Osteoblast (primary cell): ENCODE measurements around the gene PSD4. TPM values are rescaled to one million over a fixed set of nuclear protein-coding genes. Genes with fewer than 3 reads are reported as not detected.

Source experiments
- DNase-seq: peaks from one replicate; pipeline ENCODE4 v3.0.0; 2011; ENCODE audit warnings: low spot score, mixed read lengths; ENCODE audit not compliant: insufficient read length; ENCODE audit errors: missing footprints
- H2AFZ ChIP-seq: 2 replicates; pipeline ENCODE4 v1.6.0; 2011; ENCODE audit warnings: mild to moderate bottlenecking, low read length
- H3K27ac ChIP-seq: 2 replicates; pipeline ENCODE4 v1.5.1; 2011; ENCODE audit warnings: mild to moderate bottlenecking, low read depth, low read length, moderate library complexity
- H3K27me3 ChIP-seq: 2 replicates; pipeline ENCODE4 v1.6.0; 2012; ENCODE audit warnings: mild to moderate bottlenecking, control low read depth, inconsistent platforms, low read length, moderate library complexity; ENCODE audit not compliant: insufficient read depth
- H3K36me3 ChIP-seq: 2 replicates; pipeline ENCODE4 v1.5.1; 2011; ENCODE audit warnings: mild to moderate bottlenecking, low read length, control low read depth, moderate library complexity; ENCODE audit not compliant: insufficient read depth
- H3K4me1 ChIP-seq: 2 replicates; pipeline ENCODE4 v1.5.1; 2011; ENCODE audit warnings: mild to moderate bottlenecking, low read length, control low read depth, moderate library complexity; ENCODE audit not compliant: insufficient read depth
- H3K4me2 ChIP-seq: 2 replicates; pipeline ENCODE4 v1.6.0; 2011; ENCODE audit warnings: mild to moderate bottlenecking, low read length; ENCODE audit not compliant: insufficient read depth
- H3K4me3 ChIP-seq: fragments of 200-600 bp; sonication (generic); 3 replicates; pipeline ENCODE4 v1.5.1; 2012; ENCODE audit warnings: mild to moderate bottlenecking, low read length, inconsistent platforms; ENCODE audit not compliant: insufficient read depth
- H3K79me2 ChIP-seq: 2 replicates; pipeline ENCODE4 v1.6.0; 2012; ENCODE audit warnings: mild to moderate bottlenecking, low read length, control low read depth, inconsistent platforms; ENCODE audit not compliant: insufficient read depth
- H3K9me3 ChIP-seq: 2 replicates; pipeline ENCODE4 v1.5.1; 2011; ENCODE audit warnings: low read depth, low read length, control low read depth
- H4K20me1 ChIP-seq: 2 replicates; pipeline ENCODE4 v1.6.0; 2012; ENCODE audit warnings: mild to moderate bottlenecking, low read length, control low read depth; ENCODE audit not compliant: insufficient read depth
- total RNA-seq: library from RNA; depleted of rRNA; stranded (reverse); fragments of >200 nt; gene quantifications from 2 replicates; pipeline ENCODE4 v1.2.3, GENCODE V29; 2012
- TF ChIP-seq, protein P1 (sequence below): IDR thresholded peaks from 2 replicates; pipeline ENCODE4 v1.5.1; 2011; ENCODE audit warnings: mild to moderate bottlenecking, low read depth, low read length, moderate library complexity; ENCODE audit errors: extremely low read depth

Gene PSD4
- total RNA-seq, 1 donor: 1.8 TPM

DNA sequence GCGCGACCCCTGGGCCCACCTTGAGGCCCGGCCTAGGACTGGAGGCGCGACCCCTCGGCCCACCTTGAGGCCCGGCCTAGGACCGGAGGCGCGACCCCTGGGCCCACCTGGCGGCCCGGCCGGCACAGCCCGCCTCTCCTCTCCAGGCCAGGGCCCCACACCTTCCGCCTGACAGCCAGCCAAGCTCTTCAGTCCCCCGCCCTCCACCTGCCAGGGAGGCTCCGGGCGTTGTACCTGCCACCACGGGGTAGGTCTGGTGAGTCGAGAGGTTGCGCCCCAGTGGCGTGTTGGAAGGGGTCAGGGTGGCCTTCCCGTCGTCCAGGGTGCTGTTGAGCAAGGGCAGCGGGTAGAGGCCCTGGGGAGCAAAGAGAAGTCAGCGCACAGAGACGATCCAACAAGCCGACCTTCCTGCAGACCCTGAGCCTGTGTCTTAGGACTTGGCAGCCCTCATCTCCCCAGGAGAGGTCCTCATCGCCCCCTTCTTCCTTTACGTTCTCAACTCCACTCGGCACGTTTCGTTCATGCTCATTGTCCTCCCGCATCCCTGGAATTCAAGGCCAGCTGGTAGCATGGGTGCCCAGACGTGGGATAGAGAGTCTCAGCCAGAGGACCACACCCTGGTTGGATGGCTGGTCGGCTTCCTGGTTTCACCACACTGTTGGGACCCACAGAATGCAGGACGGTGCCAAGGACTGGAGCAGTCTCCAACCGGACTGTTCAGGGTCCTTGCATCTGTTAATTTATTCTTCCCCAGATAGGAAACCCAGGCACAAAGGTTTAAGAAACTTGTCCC, 62.8 kb downstream of the PSD4 start:
- no peak overlapping the region for H2AFZ ChIP-seq

DNA sequence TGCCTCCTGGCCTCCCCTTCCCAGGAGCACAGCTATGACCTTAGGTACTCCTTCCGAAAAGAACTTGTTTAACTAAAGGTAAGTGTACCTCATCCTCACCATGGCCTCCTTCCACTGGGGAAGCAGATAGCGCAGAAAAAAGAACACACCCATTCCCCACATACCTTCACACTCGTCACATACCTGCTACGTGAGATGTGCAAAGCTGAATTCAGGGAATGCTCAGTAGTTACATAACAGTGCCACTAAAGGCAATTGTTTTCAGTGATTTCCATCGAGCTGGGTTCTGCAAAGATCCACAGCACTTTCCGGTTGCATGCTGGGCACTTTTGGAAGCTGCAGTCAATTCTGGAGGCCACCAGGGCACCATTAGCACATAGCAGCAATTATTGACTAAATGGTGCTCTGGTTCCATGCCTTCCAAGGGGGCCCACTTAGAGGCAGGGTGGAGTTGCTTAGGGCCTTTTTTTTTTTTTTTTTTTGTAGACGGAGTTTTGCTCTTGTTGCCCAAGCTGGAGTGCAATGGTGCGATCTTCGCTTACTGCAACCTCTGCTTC, 63.9 kb downstream of the PSD4 start:
- TF ChIP-seq, protein P1, sequence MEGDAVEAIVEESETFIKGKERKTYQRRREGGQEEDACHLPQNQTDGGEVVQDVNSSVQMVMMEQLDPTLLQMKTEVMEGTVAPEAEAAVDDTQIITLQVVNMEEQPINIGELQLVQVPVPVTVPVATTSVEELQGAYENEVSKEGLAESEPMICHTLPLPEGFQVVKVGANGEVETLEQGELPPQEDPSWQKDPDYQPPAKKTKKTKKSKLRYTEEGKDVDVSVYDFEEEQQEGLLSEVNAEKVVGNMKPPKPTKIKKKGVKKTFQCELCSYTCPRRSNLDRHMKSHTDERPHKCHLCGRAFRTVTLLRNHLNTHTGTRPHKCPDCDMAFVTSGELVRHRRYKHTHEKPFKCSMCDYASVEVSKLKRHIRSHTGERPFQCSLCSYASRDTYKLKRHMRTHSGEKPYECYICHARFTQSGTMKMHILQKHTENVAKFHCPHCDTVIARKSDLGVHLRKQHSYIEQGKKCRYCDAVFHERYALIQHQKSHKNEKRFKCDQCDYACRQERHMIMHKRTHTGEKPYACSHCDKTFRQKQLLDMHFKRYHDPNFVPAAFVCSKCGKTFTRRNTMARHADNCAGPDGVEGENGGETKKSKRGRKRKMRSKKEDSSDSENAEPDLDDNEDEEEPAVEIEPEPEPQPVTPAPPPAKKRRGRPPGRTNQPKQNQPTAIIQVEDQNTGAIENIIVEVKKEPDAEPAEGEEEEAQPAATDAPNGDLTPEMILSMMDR: no peak
- H2AFZ ChIP-seq: no peak overlapping the region
- no peak overlapping the region for H3K4me2 ChIP-seq
- no peaks in the 10 kb centered on the region for H3K9me3 ChIP-seq
- H3K79me2 ChIP-seq: no peaks in the 10 kb centered on the region
- H3K4me3 ChIP-seq: no peak overlapping the region
- no peaks in the 10 kb centered on the region for H3K27me3 ChIP-seq
- H3K27ac ChIP-seq: no peak overlapping the region
- DNase-seq: peak; percentile 60
- H4K20me1 ChIP-seq: no peaks in the 10 kb centered on the region
- H3K36me3 ChIP-seq: no peaks in the 10 kb centered on the region
- H3K4me1 ChIP-seq: peaks cover 25% of the 10 kb centered on the region

More for the DNA sequence above, 62.8 kb downstream of the PSD4 start:
- Histone ChIP-seq H4K20me1 (no peaks in the 10 kb centered on the region), H3K4me2 (peak overlapping the region; percentile 18), H3K36me3 (no peaks in the 10 kb centered on the region), H3K4me3 (peak overlapping the region; percentile 58), H3K27ac (no peak overlapping the region), H3K4me1 (peaks cover 23% of the 10 kb centered on the region), H3K79me2 (no peaks in the 10 kb centered on the region), H3K9me3 (no peaks in the 10 kb centered on the region), H3K27me3 (no peaks in the 10 kb centered on the region)
- DNase-seq: no peak
- TF ChIP-seq, protein P1: no peak

- H3K4me2 ChIP-seq: peak overlapping the region; percentile 84
- TF ChIP-seq, protein P1: no peak
- H4K20me1 ChIP-seq: no peaks in the 10 kb centered on the region
- H3K27ac ChIP-seq: peak overlapping the region; percentile 98
- H2AFZ ChIP-seq: no peak overlapping the region
- no peaks in the 10 kb centered on the region for H3K9me3 ChIP-seq
- no peak for DNase-seq
- no peak overlapping the region for H3K4me3 ChIP-seq
- no peaks in the 10 kb centered on the region for H3K27me3 ChIP-seq
- no peaks in the 10 kb centered on the region for H3K36me3 ChIP-seq
- H3K4me1 ChIP-seq: peaks cover 25% of the 10 kb centered on the region
- H3K79me2 ChIP-seq: no peaks in the 10 kb centered on the region
These were observed 65.4 kb downstream of the PSD4 start for GRCh38 chr2:113238871-113239839.
